Activated naive CD4-positive, alpha-beta T cell treated with anti-CD3 and anti-CD28 coated beads, Interleukin-2, amount 50 U/mL, for 16 hours (primary cell): Measurements from ENCODE around the gene RPAP2.
"Not testable (repeated sequence)": the region's sequence is repeated elsewhere in the genome, so short reads cannot be mapped to it uniquely, and the experiment has no call there.

ENCODE experiments used
- DNase-seq: peaks from one replicate; pipeline ENCODE4 v3.0.0-alpha.2; 2020

Gene RPAP2

DNA sequence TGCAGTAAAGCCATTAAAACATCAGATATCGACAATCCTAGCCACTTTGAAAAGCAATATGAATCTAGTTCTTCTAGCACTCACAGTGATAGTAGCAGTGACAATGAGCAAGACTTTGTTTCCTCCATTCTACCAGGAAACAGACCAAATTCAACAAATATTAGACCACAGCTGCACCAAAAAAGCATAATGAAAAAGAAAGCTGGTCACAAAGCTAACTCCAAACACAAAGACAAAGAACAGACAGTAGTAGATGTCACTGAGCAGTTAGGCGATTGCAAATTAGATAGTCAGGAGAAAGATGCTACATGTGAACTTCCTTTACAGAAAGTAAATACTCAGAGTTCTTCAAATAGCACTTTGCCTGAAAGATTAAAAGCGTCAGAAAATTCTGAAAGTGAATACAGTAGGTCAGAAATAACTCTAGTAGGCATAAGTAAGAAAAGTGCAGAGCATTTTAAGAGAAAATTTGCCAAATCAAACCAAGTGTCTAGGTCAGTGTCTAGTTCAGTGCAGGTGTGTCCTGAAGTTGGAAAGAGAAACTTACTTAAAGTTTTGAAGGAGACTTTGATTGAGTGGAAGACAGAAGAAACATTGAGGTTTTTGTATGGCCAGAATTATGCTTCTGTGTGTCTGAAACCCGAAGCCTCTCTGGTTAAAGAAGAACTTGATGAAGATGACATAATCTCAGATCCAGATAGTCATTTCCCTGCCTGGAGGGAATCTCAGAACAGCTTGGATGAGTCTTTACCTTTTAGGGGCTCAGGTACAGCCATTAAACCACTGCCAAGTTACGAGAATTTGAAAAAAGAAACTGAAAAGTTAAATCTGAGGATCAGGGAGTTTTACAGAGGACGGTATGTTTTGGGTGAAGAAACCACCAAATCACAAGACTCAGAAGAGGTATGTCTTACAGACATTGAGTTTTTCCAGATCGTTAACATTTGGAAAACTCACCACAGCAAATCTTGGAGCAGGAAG, 24.9 kb downstream of the RPAP2 start:
- no peak for DNase-seq

DNA sequence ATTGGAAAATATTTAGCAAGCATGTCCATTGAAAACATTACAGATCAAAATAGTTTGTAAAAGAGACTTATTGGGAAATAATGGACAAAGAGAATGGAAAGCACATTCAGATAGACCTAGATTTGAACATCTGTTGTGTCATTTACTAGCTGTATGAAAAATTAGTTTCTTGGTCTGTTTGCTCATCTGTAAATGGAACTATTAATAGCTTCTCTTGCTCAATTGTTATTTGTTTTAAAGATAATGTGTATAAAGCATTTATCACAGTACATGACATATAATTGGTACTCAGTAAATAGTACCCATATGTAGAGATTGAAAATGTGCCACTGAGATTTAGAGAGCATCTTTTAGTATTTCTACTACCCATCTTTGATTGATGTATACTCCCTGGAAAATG, 25.9 kb downstream of the RPAP2 start:
- no peak for DNase-seq

- no peak for DNase-seq
Measured at GRCh38 chr1:92326681-92327080, 27.8 kb downstream of the RPAP2 start.

DNA sequence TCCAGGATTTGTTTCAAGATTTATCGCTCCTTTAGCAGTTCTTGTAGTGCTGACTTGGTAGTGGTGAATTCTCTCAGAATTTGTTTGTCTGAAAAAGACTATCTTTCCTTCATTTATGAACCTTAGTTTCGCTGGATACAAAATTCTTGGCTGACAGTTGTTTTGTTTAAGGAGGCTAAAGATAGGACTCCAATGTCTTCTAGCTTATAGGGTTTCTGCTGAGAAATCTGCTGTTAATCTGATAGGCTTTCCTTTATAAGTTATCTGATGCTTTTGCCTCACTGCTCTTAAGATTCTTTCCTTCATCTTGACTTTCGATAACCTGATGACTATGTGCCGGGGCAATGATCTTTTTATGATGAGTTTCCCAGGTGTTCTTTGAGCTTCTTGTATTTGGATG, 28.9 kb downstream of the RPAP2 start:
- no peak for DNase-seq

DNA sequence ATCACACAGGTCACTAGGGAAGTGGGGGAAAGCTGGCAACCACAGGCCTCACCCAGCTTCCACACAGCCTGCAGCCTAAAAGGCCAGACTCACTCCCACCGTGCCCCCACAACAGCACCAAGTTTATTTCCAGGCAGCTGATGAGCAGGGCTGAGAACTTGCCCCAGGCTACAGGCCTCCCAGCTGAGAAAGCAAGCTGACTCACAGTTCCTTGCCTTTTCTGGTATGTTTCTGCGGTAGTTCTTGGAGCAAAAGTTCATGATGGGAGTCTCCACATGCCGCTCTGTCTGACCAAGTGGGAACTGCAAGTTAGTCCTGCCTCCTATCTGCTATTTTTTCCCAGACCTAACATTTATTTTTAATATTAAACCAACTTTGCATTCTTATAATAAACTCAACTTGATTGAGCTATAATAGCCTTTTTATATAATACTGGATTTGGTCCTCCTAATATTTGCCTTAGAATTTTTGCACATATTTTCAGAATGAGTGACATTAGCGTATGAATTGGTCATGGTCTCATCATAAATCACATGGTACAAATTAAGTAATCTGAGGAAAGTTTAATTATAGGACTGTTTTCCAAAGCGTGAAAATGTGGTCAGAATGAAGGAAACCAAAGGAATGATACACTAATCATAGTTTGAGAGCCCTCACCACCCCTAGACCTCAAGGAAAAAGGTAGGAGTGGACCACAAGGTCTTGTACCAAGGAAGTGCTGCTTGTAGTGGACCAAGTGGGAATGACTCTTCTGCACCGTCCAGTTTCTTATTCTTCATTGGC, 30.7 kb downstream of the RPAP2 start:
- DNase-seq, result no peak

GRCh38 chr1:92333668-92334067, 34.8 kb downstream of the RPAP2 start:
- no peak for DNase-seq

- no peak for DNase-seq
Measured at GRCh38 chr1:92340154-92340553, 41.3 kb downstream of the RPAP2 start.

DNA sequence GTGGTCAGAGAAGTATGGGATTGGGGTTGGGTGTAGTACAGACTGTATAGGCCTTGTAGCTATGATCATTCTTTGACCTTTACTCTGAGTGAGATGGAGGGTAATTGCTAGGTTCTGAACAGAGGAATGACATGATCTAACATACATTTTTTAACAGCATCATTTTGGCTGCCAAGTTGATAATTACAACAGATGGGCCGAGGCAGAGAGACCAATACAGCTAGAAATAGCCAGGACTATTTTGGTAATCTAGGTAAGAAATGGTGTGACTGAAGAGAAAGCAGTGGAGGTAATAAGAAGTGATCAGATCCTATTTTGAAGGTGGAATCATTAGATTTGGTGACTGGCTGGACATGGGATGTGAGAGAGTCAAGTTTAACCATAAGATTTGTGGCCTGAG, 43.5 kb downstream of the RPAP2 start:
- DNase-seq, result no peak

DNA sequence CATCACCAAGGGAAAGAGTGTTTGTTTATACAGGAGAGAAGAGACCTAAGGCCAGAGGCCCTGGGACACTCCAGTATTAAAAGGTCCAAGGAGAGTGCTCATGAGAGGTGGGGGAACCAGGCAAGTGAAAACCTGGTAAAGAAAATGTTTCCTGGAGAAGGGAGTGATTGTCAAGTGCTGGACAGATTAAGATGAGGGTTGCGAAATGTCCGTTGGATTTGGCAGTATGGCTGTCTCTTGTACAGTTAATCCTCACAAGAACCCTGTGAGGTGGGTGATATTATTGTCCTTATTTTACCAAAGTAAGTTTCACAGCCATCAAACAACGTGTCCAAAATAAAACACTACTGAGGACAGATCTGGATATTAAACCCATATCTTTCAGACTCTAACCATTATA, 44.2 kb downstream of the RPAP2 start:
- no peak for DNase-seq

- DNase-seq, result no peak
Measured at GRCh38 chr1:92346866-92347640, 48.2 kb downstream of the RPAP2 start.

- no peak for DNase-seq
Measured at GRCh38 chr1:92352856-92353255, 54.0 kb downstream of the RPAP2 start.

- no peak for DNase-seq
Measured at GRCh38 chr1:92354259-92354658, 55.4 kb downstream of the RPAP2 start.

DNA sequence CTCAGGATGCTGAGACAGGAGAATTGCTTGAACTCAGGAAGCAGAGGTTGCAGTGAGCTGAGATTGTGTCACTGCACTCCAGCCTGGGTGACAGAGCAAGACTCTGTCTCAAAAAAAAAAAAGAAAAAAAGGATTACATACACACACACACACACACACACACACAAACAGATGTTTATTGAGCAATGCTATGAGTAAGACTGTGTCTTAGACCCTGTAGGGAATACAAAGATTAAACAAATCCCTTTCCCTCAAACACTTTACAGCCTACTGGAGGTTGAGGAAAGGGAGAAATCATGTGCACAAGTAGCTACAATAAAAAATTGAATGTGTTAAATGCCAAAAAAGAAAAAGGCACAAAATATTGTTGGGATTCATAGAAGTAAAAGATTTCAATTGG, 58.1 kb downstream of the RPAP2 start:
- DNase-seq, result no peak

- DNase-seq, result not testable (repeated sequence)
Measured at GRCh38 chr1:92359382-92359781, 60.5 kb downstream of the RPAP2 start.

DNA sequence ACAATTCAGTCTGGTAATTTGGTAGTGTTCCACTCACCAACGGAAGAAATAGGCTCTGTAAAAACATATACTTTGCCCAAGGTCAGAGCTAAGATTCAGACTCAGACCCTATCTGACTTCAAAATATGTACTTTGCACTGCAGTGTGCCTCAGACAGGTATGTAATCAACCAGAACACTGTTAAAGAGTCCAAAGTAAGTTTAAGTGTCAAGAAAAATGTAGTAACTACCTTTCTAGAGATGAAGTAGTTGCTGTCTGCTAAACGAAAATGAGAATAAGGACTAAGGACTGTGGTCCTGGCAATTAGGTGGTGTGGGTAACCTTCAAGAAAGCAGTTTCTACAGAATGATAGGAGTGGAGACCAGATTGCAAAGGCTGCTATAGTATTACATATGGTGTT, 61.1 kb downstream of the RPAP2 start:
- DNase-seq, result no peak

DNA sequence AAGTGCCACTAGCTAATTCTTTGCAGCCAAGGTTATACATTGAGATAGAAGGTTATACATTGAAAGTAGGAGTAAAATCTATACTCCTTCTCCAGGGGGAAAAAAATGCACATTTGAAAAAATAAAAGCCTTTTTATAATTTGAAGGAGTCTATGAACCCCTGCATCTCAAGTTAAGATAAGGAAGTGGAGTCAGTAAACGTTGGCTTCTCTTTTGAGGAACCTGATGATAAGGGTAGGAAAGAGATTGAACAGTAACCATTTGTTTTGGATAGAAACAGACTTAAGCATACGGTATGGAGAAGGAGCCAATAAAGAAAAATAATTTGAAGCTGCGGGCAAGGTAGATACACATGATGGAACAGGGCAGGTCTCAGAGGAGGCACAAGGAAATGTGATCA, 64.1 kb downstream of the RPAP2 start:
- no peak for DNase-seq

- DNase-seq, result no peak
Measured at GRCh38 chr1:92363401-92363800, 64.5 kb downstream of the RPAP2 start.

GRCh38 chr1:92365378-92366039, 66.7 kb downstream of the RPAP2 start:
- no peak for DNase-seq

- no peak for DNase-seq
Measured at GRCh38 chr1:92366040-92366395, 67.2 kb downstream of the RPAP2 start.

DNA sequence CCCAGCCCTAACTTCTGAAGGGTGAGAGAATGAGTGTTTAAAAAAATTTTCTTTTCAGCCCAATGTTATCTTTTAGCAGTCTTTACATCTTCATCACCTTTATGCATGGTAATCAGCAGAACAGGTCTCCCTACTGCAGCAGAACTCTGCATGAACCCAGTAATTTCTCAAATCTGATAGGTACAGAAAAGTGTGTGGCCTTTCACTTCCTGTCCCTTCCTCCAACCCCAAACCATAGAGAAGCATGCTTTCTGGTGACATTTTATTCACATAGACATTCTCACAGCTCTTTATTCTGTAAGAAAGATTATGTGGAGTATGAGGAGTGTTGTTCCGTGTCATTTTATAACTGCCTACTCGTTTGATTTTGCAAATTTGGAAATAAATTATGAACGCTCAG, 68.6 kb downstream of the RPAP2 start:
- no peak for DNase-seq

DNA sequence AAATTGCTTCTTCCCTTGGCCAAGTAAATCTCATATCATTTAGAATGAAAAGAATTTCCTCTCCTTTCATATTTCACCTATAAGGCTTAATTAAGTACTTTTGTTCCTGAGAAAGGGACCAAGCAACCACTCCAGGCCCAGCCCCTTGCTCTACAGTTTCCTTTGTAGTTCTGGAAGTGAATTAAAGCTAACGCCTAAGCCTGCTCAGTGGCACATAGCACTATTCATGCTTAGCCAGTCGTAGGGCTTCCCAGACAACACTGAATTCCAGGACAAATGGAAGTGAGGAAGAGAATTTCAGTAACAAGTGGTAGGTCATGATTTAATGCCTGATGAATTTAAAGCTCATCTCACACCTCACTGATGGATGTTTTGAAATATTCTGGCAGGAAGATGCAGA, 73.3 kb downstream of the RPAP2 start:
- no peak for DNase-seq

GRCh38 chr1:92374223-92374622, 75.4 kb downstream of the RPAP2 start:
- no peak for DNase-seq

DNA sequence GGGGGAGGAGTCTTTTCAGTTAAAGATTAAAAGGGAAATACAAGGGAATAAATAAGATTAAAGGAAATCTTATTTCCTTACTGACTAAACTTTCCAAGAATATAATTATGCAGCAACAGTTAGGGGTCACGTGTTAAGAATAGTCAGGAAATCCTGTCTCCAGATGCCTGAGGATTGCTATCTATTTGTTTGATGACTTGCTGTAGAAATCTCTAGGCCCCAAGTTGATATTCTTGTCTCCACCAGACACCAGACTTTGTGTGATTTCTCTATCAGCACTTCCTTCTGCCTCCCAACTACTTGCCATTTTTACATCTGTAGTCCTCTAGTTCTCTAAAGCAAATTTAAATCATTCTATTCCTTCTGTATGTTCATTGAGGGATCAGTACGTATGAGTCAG, 77.5 kb downstream of the RPAP2 start:
- DNase-seq, result no peak
